Measurements from ENCODE around the gene TIMMDC1.

Gene TIMMDC1, protein sequence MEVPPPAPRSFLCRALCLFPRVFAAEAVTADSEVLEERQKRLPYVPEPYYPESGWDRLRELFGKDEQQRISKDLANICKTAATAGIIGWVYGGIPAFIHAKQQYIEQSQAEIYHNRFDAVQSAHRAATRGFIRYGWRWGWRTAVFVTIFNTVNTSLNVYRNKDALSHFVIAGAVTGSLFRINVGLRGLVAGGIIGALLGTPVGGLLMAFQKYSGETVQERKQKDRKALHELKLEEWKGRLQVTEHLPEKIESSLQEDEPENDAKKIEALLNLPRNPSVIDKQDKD

DNA sequence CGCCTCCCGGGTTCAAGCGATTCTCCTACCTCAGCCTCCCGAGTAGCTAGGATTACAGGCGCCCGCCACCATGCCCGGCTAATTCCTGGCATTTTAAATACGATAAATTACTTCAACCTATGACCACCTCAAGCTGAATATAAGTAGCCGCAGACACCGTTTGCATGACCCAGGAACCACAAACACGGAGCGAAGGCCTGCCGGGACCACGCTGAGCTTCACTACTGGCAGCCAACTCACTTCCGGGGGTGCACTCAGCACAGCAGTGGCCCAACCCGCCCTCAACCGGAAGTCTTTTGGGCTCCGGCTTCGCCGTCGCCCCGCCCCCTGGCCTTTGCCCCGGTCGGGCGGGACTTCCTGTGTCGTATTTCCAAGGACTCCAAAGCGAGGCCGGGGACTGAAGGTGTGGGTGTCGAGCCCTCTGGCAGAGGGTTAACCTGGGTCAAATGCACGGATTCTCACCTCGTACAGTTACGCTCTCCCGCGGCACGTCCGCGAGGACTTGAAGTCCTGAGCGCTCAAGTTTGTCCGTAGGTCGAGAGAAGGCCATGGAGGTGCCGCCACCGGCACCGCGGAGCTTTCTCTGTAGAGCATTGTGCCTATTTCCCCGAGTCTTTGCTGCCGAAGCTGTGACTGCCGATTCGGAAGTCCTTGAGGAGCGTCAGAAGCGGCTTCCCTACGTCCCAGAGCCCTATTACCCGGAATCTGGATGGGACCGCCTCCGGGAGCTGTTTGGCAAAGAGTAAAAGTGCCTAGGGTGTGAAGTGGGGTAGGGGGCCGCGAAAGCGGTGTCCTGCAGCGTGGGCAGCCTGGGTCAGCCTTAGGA, at the start of gene TIMMDC1:
TSS of gene TIMMDC1 (plus strand) at position 362 of the 826 bp plus-strand sequence. CDS start at position 549, 187 bp downstream.
- in situ Hi-C loops (cut with MboI; ENCODE audit: low sequenced_read_pairs), result no loop called here

- in situ Hi-C loops (cut with MboI; ENCODE audit: low sequenced_read_pairs), result no loop called here
Observed at GRCh38 chr3:119453822-119454221, 44.5 kb upstream of the TIMMDC1 start.

DNA sequence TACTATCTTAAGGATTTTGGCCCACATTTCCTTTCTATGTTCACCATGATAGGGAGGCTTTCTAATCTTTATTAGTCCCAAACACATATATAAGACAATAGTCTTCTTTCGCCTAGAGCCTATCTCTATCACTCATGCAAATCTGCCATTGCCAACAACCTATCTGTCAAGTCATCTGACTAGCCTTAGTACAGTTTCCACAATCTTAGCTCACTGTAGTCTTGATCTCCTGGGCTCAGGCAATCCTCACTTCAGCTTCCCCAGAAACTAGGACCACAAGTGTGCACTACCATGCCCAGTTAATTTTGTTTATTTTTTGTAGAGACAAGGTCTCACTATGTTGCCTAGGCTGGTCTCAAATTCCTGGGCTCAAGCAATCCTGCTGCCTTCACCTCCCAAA, 41.9 kb upstream of the TIMMDC1 start:
- in situ Hi-C loops (cut with MboI; ENCODE audit: low sequenced_read_pairs), result no loop called here

GRCh38 chr3:119457246-119457645, 41.1 kb upstream of the TIMMDC1 start:
- in situ Hi-C loops (cut with MboI; ENCODE audit: low sequenced_read_pairs), result no loop called here

GRCh38 chr3:119463171-119464169, 34.9 kb upstream of the TIMMDC1 start, which contains the start of gene TMEM39A:
Gene TMEM39A, minus strand, starts transcription at chr3:119463615. Its CDS starts 1,541 bp downstream, at chr3:119462074.
- in situ Hi-C loops (cut with MboI; ENCODE audit: low sequenced_read_pairs), result no loop called here

DNA sequence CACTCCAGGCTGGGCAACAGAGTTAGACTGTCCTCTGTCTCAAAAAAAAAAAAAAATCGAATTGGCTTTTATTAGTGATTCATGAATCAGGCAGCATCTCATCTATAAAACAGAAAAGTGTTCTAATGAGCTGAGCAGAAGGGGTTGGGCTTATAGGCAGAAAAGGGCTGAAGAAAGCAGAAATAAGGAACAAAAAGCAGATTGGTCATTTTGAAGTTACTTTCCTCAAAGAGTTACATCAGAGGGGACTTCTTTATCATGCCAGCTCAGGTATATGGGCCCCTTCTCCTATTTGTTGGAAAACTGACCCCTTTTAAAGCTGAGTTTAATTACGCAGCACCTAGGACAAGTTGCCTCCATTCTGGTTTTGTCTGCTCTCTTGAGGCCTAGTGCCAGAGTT, 30.3 kb upstream of the TIMMDC1 start:
- in situ Hi-C loops (cut with MboI; ENCODE audit: low sequenced_read_pairs), result no loop called here

GRCh38 chr3:119469418-119470189, 28.7 kb upstream of the TIMMDC1 start:
- in situ Hi-C loops (cut with MboI; ENCODE audit: low sequenced_read_pairs), result no loop called here

- in situ Hi-C loops (cut with MboI; ENCODE audit: low sequenced_read_pairs), result no loop called here
Observed at GRCh38 chr3:119470866-119471265, 27.5 kb upstream of the TIMMDC1 start.

- in situ Hi-C loops (cut with MboI; ENCODE audit: low sequenced_read_pairs), result no loop called here
Observed at GRCh38 chr3:119481079-119481478, 17.3 kb upstream of the TIMMDC1 start.

DNA sequence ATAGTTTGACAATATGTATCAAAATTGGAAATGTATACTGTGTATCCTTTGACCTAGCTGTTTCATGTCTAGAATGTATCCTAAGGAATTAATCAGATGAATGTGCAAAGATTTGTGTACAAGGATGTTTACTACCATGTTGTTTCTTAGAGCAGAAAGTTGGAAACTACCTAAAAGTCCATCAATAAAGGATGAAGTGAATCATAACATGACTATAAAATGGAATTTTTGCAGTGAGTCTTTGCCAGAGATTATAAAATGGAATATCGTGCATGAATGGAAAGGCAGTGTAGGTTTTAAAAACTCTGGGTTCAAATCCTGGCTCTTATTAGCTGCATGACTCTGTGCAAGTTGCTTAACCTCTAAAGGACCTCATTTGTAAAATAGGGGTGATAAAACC, 15.2 kb upstream of the TIMMDC1 start:
- in situ Hi-C loops (cut with MboI; ENCODE audit: low sequenced_read_pairs), result no loop called here

GRCh38 chr3:119485563-119485962, 12.8 kb upstream of the TIMMDC1 start:
- in situ Hi-C loops (cut with MboI; ENCODE audit: low sequenced_read_pairs), result no loop called here

DNA sequence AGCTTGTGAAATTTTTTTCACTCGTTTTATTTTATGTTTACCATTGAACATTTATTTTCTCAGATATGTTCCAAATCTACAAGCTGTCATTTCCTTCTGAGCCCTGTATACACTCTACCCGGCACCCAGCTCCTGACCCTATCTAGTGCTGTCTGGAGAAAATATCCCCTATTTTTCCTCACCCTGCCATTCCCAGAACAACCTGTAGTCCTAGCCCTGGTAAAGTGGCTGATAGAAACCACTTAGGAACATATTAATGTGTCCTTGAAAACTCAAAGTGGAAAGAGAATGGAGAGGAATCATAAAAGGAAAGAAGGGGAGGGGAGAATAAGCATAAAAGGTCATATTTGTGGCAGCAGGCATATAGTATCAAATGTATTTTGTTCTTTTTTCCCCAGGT, 8.2 kb upstream of the TIMMDC1 start:
- in situ Hi-C loops (cut with MboI; ENCODE audit: low sequenced_read_pairs), result no loop called here

DNA sequence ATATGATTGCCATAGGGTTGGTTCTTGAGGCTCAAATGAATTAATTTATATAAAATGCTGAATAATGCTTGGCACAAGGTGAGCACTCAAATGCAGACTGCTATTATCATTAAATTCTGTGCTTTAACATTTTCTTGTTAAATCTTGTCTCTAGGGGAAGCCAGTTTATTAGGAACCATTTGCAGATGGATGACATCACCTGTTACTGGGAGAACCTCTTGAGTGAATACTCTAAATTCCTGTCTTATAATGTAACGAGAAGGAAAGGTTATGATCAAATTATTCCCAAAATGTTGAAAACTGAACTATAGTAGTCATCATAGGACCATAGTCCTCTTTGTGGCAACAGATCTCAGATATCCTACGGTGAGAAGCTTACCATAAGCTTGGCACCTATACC, 6.2 kb upstream of the TIMMDC1 start:
- in situ Hi-C loops (cut with MboI; ENCODE audit: low sequenced_read_pairs), result no loop called here

GRCh38 chr3:119492810-119493209, 5.5 kb upstream of the TIMMDC1 start:
- in situ Hi-C loops (cut with MboI; ENCODE audit: low sequenced_read_pairs), result no loop called here

- in situ Hi-C loops (cut with MboI; ENCODE audit: low sequenced_read_pairs), result no loop called here
Observed at GRCh38 chr3:119494597-119494996, 3.8 kb upstream of the TIMMDC1 start.

- in situ Hi-C loops (cut with MboI; ENCODE audit: low sequenced_read_pairs), result no loop called here
Observed at GRCh38 chr3:119497820-119498185, 544 bp upstream of the TIMMDC1 start.

DNA sequence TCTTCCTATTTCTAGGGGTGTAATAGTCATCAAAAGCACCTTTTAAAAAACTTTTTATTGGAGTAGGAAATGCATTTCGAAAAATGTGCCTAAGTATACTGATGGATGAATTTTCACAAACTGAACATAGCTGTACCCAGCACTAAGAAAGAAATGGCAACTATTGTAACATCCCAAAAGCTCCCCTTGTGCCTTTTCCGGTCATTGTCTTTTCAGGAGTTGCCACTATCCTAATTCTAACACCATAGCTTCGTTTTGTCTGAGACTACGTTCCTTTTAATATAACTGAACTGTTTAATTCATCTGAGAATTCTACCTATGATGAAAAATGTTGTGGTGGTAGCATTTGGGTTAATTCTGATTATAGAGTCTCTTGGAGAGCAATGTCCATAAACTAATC, 1.9 kb downstream of the TIMMDC1 start:
- in situ Hi-C loops (cut with MboI; ENCODE audit: low sequenced_read_pairs), result no loop called here

GRCh38 chr3:119500901-119501300, 2.6 kb downstream of the TIMMDC1 start:
- in situ Hi-C loops (cut with MboI; ENCODE audit: low sequenced_read_pairs), result no loop called here

- in situ Hi-C loops (cut with MboI; ENCODE audit: low sequenced_read_pairs), result no loop called here
Observed at GRCh38 chr3:119506631-119507030, 8.3 kb downstream of the TIMMDC1 start.

DNA sequence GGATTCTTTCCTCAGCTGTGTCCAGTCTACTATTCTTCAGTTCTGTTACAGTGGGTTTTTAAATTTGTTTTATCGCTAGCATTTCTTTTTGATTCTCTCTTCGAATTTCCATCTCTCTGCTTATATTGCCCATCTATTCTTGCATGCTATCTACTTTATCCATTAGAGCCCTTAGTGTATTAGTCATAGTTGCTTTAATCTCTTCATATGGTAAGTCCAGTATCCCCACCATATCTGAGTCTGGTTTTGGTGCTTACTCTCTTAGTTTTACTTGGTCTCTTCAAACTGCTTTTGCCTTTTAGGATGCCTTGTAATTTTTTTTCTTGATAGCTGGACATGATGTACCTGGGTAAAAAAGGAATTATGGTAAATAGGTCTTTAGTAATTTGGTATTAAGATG, 9.1 kb downstream of the TIMMDC1 start:
- in situ Hi-C loops (cut with MboI; ENCODE audit: low sequenced_read_pairs), result no loop called here

All from HL-60/S4 treated with phorbol 12-myristate 13-acetate at 8.2 ng/mL for 4 days and 3 days (cell line).